K562 (cell line): ENCODE measurements around the gene OARD1. TPM values are rescaled to one million over a fixed set of nuclear protein-coding genes. Genes with fewer than 3 reads are reported as not detected.

Experiments used
- ATAC-seq: fragments of 200-7000 bp; cut with Tn5 transposase; 3 replicates; pipeline ENCODE4 v1.9.1; 2020; ENCODE audit warnings: moderate library complexity
- BruUV-seq: library from RNA; stranded (reverse); fragments of 400-500 nt; replicated peaks from 2 replicates; lab custom pipeline; 2021; lab: Mats Ljungman, UMichigan
- CTCF ChIA-PET: fragments of 300-600 bp; formaldehyde crosslinking; extraction: SDS; loops from one replicate; lab custom pipeline; 2021; ENCODE audit warnings: low intra/inter-chr PET ratio; lab: Yijun Ruan, JAX
- POLR2A ChIA-PET: fragments of 300-600, 350-650 bp; sonication (Branson Sonifier 250); formaldehyde crosslinking; extraction: SDS; loops from one replicate; lab custom pipeline; 2021; ENCODE audit warnings: antibody characterized with exemption, inconsistent platforms; lab: Yijun Ruan, JAX
- DNase-seq, 4 experiments: peaks; one replicate each; pipeline versions ENCODE4 v3.0.0 to v3.0.0-alpha.2; 2011 to 2018; ENCODE audit warnings: low spot score in 3 of 4, mixed read lengths in 3 of 4; ENCODE audit errors: extremely low read depth in 1 of 4
- FAIRE-seq: peaks from 2 replicates; lab custom pipeline; 2011; peaks lifted over from hg19 to GRCh38; lab: Jason Lieb, UNC
- H2AFZ ChIP-seq: 2 replicates; pipeline ENCODE4 v1.6.0; 2011; ENCODE audit warnings: low read depth, low read length, control low read depth, inconsistent platforms
- H3K27ac ChIP-seq: fragments of 200-600 bp; 3 replicates; pipeline ENCODE4 v1.8.0; 2011; ENCODE audit warnings: low read depth, mild to moderate bottlenecking, control low read depth, inconsistent platforms, low read length, moderate library complexity, mixed read lengths; ENCODE audit errors: extremely low read depth
- H3K27me3 ChIP-seq, 2 experiments: fragments of 300-600 bp in 1 of 2; 2 replicates in 1 of 2; 3 replicates in 1 of 2; pipeline versions ENCODE4 v1.6.0 to v1.8.0; 2011; ENCODE audit warnings: inconsistent platforms in 2 of 2, low read length in 2 of 2, mild to moderate bottlenecking in 1 of 2, mixed read lengths in 1 of 2, moderate library complexity in 1 of 2; ENCODE audit not compliant: control insufficient read depth in 2 of 2, insufficient read depth in 2 of 2
- H3K36me3 ChIP-seq: fragments of 300-600 bp; 3 replicates; pipeline ENCODE4 v1.8.0; 2011; ENCODE audit warnings: mild to moderate bottlenecking, low read length, inconsistent platforms; ENCODE audit not compliant: control insufficient read depth, insufficient read depth
- H3K4me1 ChIP-seq, 2 experiments: fragments of 200-600 bp in 1 of 2; replicated peaks in 1 of 2; 2 replicates in 1 of 2; 3 replicates in 1 of 2; pipeline versions ENCODE4 v1.5.1 to v1.8.0; 2011; ENCODE audit warnings: inconsistent platforms in 2 of 2, low read length in 2 of 2, mild to moderate bottlenecking in 1 of 2, mixed read lengths in 1 of 2, moderate library complexity in 1 of 2; ENCODE audit not compliant: control insufficient read depth in 2 of 2, insufficient read depth in 2 of 2
- H3K4me2 ChIP-seq: 2 replicates; pipeline ENCODE4 v1.6.1; 2011; ENCODE audit warnings: low read length, control low read depth, inconsistent platforms, mixed read lengths; ENCODE audit not compliant: insufficient read depth
- H3K4me3 ChIP-seq: fragments of 200-600 bp; sonication (generic), shearing (Covaris generic); 2 replicates; pipeline ENCODE4 v1.5.1; 2016; ENCODE audit warnings: control low read depth, inconsistent platforms
- H3K79me2 ChIP-seq: fragments of 200-600 bp; 3 replicates; pipeline ENCODE4 v1.8.0; 2011; ENCODE audit warnings: low read length, inconsistent platforms; ENCODE audit not compliant: control insufficient read depth, insufficient read depth
- H3K9ac ChIP-seq, 2 experiments: 2 replicates each; pipeline versions ENCODE4 v1.6.0 to v1.6.1; 2011; ENCODE audit warnings: low read depth in 2 of 2, low read length in 2 of 2, control low read depth in 1 of 2, inconsistent platforms in 1 of 2, mild to moderate bottlenecking in 1 of 2, mixed read lengths in 1 of 2; ENCODE audit not compliant: insufficient read depth in 1 of 2
- H3K9me1 ChIP-seq: one replicate; pipeline ENCODE4 v1.6.0; 2011; ENCODE audit warnings: inconsistent platforms, mild to moderate bottlenecking, low read length, moderate library complexity; ENCODE audit not compliant: control insufficient read depth, insufficient read depth
- H3K9me3 ChIP-seq: replicated peaks from 2 replicates; pipeline ENCODE4 v1.5.1; 2011; ENCODE audit warnings: low read depth, low read length, inconsistent platforms; ENCODE audit not compliant: control insufficient read depth, insufficient read depth
- H4K20me1 ChIP-seq: replicated peaks from 2 replicates; pipeline ENCODE4 v1.6.1; 2011; ENCODE audit warnings: low read length, inconsistent platforms, mixed read lengths; ENCODE audit not compliant: control insufficient read depth, insufficient read depth
- FOS ChIP-seq: IDR thresholded peaks from 3 replicates; pipeline ENCODE4 v1.6.1; 2011; ENCODE audit not compliant: insufficient read length; ENCODE audit errors: extremely low read depth
- FOXP4 ChIP-seq: sonication (generic); formaldehyde crosslinking; IDR thresholded peaks from 2 replicates; pipeline ENCODE4 v1.8.0; 2022; ENCODE audit warnings: mild to moderate bottlenecking, missing genetic modification reagents, borderline replicate concordance
- TFE3 ChIP-seq: fragments of 450-650 bp; formaldehyde crosslinking; IDR thresholded peaks from 2 replicates; pipeline ENCODE4 v1.4.0; 2020; ENCODE audit warnings: mild to moderate bottlenecking, mixed read lengths
- ZNF324 ChIP-seq: fragments of 250-450 bp; sonication (Bioruptor Pico); IDR thresholded peaks from 2 replicates; pipeline ENCODE4 v1.4.0; 2020; ENCODE audit warnings: mild to moderate bottlenecking
- WGBS: fragments of 100-300 bp; shearing (Covaris generic); methylation state at CpG from one replicate; pipeline ENCODE4 v1.1.6; 2016; ENCODE audit warnings: low coverage, mixed read lengths; ENCODE audit not compliant: insufficient coverage; ENCODE audit errors: missing lambda C conversion rate; 5-methylcytosine and 5-hydroxymethylcytosine counted together
- in situ Hi-C: fragments of 300-500 bp; cut with MboI; formaldehyde crosslinking; loops from 4 replicates; pipeline ENCODE4 v1.15.0; 2018; ENCODE audit warnings: inconsistent platforms, mixed read lengths
- intact Hi-C: fragments of 100-400 bp; cut with micrococcal nuclease; formaldehyde crosslinking; loops from 2 replicates; pipeline ENCODE4 v1.14.2; 2022
- polyA plus RNA-seq, 8 experiments: library from polyadenylated mRNA; depleted of rRNA in 4 of 8; stranded (reverse) in 5 of 8; unstranded in 3 of 8; fragments of >200 nt; fragmentation: Nextera tagmentation in 2 of 8; fragmentation: Illumina TruSeq in 1 of 8; extraction: Ambion mirVana in 2 of 8; extraction: Trizol in 1 of 8; gene quantifications; 2 replicates each; pipeline versions ENCODE4 v1.2.1 to v1.2.3, GENCODE V29; 2011 to 2014; ENCODE audit warnings: inconsistent platforms in 1 of 8, missing spikeins in 1 of 8
- total RNA-seq, 7 experiments: library from RNA; depleted of rRNA in 6 of 7; stranded (reverse); fragments of >200 nt in 6 of 7; fragmentation: Illumina TruSeq in 2 of 7; extraction: Trizol in 2 of 7; gene quantifications; 2 replicates each; pipeline versions ENCODE4 v1.2.1 to v1.2.3, GENCODE V29; 2011 to 2021; ENCODE audit warnings: low replicate concordance in 1 of 7

Gene OARD1
- total and polyA plus RNA-seq, 9 of the 15 experiments (the other 6 are each of a cell fraction or from before 2014, with no cell fraction given) = 43.4 to 88.3 (median 61.1) TPM

GRCh38 chr6:41063884-41064285 is 8.3 kb downstream of the OARD1 start:
- DNase-seq (no peak), ATAC-seq (no peak), FAIRE-seq (no peak)
- Histone ChIP-seq H3K27me3 (no peaks in the 10 kb centered on the region), H3K27ac (no peak overlapping the region), H2AFZ (no peak overlapping the region), H3K4me2 (no peak overlapping the region), H3K36me3 (peaks cover 64% of the 10 kb centered on the region), H3K9me1 (no peaks in the 10 kb centered on the region), H3K4me1 (peaks cover 0 to 12% of the 10 kb centered on the region in 2 experiments; a peak in 3 of 5 replicates), H3K9ac (no peak overlapping the region), H4K20me1 (no peaks in the 10 kb centered on the region), H3K9me3 (no peaks in the 10 kb centered on the region), H3K79me2 (no peaks in the 10 kb centered on the region), H3K4me3 (no peak overlapping the region)
- intact Hi-C loops = no loop called here
- ChIA-PET POLR2A (interaction anchor here (1.5 kb wide), 1 partner anchor 10 kb away, joined by 5 read pairs; no protein-coding TSS in a partner anchor), CTCF (no interaction called here)
- no TSS peak for BruUV-seq
- in situ Hi-C loops = no loop called here
- 94% methylated on average over 2 of the region's 2 CpGs for WGBS
- no peak for TF ChIP-seq ZNF324 (CRISPR knock-in tag)
- no peak for TF ChIP-seq FOXP4 (CRISPR knock-in tag)
- TF ChIP-seq TFE3 = no peak
- no peak for TF ChIP-seq FOS
